Neural cell (in vitro differentiated cells): Measurements from ENCODE around the gene ZNF205. TPM values are rescaled to one million over a fixed set of nuclear protein-coding genes. Genes with fewer than 3 reads are reported as not detected.

Source experiments
- H2AFZ ChIP-seq: fragments of 200-600, 300-800 bp; sonication (generic), shearing (Covaris generic); 2 replicates; pipeline ENCODE4 v1.6.0; 2014; ENCODE audit warnings: low read depth, mild to moderate bottlenecking, antibody characterized with exemption, low read length, moderate library complexity
- H3F3A ChIP-seq: fragments of 200-600 bp; shearing (Covaris generic); 2 replicates; pipeline ENCODE4 v1.6.1; 2016; ENCODE audit warnings: mild to moderate bottlenecking, moderate library complexity, mixed read lengths, antibody characterized with exemption, low read length; ENCODE audit not compliant: insufficient read depth, poor library complexity, severe bottlenecking
- H3K27ac ChIP-seq: fragments of 200-600, 300-800 bp; sonication (generic), shearing (Covaris generic); 2 replicates; pipeline ENCODE4 v1.5.1; 2014; ENCODE audit warnings: mild to moderate bottlenecking, low read length, moderate library complexity
- H3K27me3 ChIP-seq: fragments of 300-800, 200-600 bp; sonication (generic), shearing (Covaris generic); 2 replicates; pipeline ENCODE4 v1.6.0; 2014; ENCODE audit warnings: mild to moderate bottlenecking, low read depth, low read length, moderate library complexity; ENCODE audit not compliant: insufficient read depth
- H3K36me3 ChIP-seq: fragments of 300-800, 200-600 bp; sonication (generic), shearing (Covaris generic); 2 replicates; pipeline ENCODE4 v1.5.1; 2014; ENCODE audit warnings: mild to moderate bottlenecking, antibody characterized with exemption, low read length, moderate library complexity; ENCODE audit not compliant: insufficient read depth
- H3K4me2 ChIP-seq: fragments of 300-800, 200-600 bp; sonication (generic), shearing (Covaris generic); 2 replicates; pipeline ENCODE4 v1.6.0; 2014; ENCODE audit warnings: mild to moderate bottlenecking, low read length
- H3K4me3 ChIP-seq: fragments of 300-800, 200-600 bp; sonication (generic), shearing (Covaris generic); 2 replicates; pipeline ENCODE4 v1.5.1; 2014; ENCODE audit warnings: mild to moderate bottlenecking, low read length, moderate library complexity
- H3K79me2 ChIP-seq: fragments of 200-600 bp; shearing (Covaris generic); replicated peaks from 2 replicates; pipeline ENCODE4 v1.6.0; 2014; ENCODE audit warnings: mild to moderate bottlenecking, low read length, moderate library complexity; ENCODE audit not compliant: insufficient read depth
- H3K9ac ChIP-seq: fragments of 300-800, 200-600 bp; sonication (generic), shearing (Covaris generic); 2 replicates; pipeline ENCODE4 v1.6.1; 2016; ENCODE audit warnings: mild to moderate bottlenecking, low read length, mixed read lengths
- H3K9me2 ChIP-seq: fragments of 200-600 bp; shearing (Covaris generic); 2 replicates; pipeline ENCODE4 v1.6.1; 2016; ENCODE audit warnings: mild to moderate bottlenecking, low read length, mixed read lengths; ENCODE audit not compliant: insufficient read depth
- H3K9me3 ChIP-seq: fragments of 200-600, 300-800 bp; sonication (generic), shearing (Covaris generic); 2 replicates; pipeline ENCODE4 v1.6.1; 2016; ENCODE audit warnings: mild to moderate bottlenecking, mixed run types, low read length, moderate library complexity, mixed read lengths
- H4K20me1 ChIP-seq: fragments of 200-600 bp; shearing (Covaris generic); 2 replicates; pipeline ENCODE4 v1.6.1; 2016; ENCODE audit warnings: mild to moderate bottlenecking, mixed run types; ENCODE audit not compliant: insufficient read depth
- EP300 ChIP-seq: fragments of 450-650 bp; conservative IDR thresholded peaks from 2 replicates; pipeline ENCODE4 v1.6.1; 2014; ENCODE audit warnings: antibody characterized with exemption, mild to moderate bottlenecking, moderate library complexity; ENCODE audit not compliant: poor library complexity, severe bottlenecking
- EZH2 ChIP-seq: fragments of 200-600, 300-800 bp; shearing (Covaris generic), sonication (generic); IDR thresholded peaks from 2 replicates; pipeline ENCODE4 v1.6.1; 2014; ENCODE audit warnings: antibody characterized with exemption, low read length, borderline replicate concordance, mild to moderate bottlenecking; ENCODE audit not compliant: insufficient read depth, poor library complexity, severe bottlenecking
- MXI1 ChIP-seq: fragments of 450-650 bp; conservative IDR thresholded peaks from 2 replicates; pipeline ENCODE4 v1.6.1; 2014; ENCODE audit warnings: antibody characterized with exemption, mild to moderate bottlenecking; ENCODE audit not compliant: poor library complexity, severe bottlenecking
- POLR2AphosphoS5 ChIP-seq: IDR thresholded peaks from 2 replicates; pipeline ENCODE4 v1.6.1; 2012
- RAD21 ChIP-seq: fragments of 450-650 bp; conservative IDR thresholded peaks from 2 replicates; pipeline ENCODE4 v1.6.1; 2014; ENCODE audit warnings: antibody characterized with exemption, mild to moderate bottlenecking, moderate library complexity
- SMC3 ChIP-seq: fragments of 450-650 bp; conservative IDR thresholded peaks from 2 replicates; pipeline ENCODE4 v1.6.1; 2014; ENCODE audit warnings: antibody characterized with exemption, mild to moderate bottlenecking, moderate library complexity; ENCODE audit not compliant: poor library complexity
- TAF1 ChIP-seq: IDR thresholded peaks from 2 replicates; pipeline ENCODE4 v1.6.1; 2012; ENCODE audit warnings: low read depth
- polyA plus RNA-seq: library from polyadenylated mRNA; depleted of rRNA; stranded (reverse); fragments of >200 nt; gene quantifications from 2 replicates; pipeline ENCODE4 v1.2.3, GENCODE V29; 2014
- TF ChIP-seq, protein P1 (sequence below): IDR thresholded peaks from 2 replicates; pipeline ENCODE4 v1.6.1; 2012; ENCODE audit warnings: borderline replicate concordance
- TF ChIP-seq, protein P2 (sequence below): fragments of 450-650 bp; IDR thresholded peaks from 2 replicates; pipeline ENCODE4 v1.5.1; 2014; ENCODE audit warnings: antibody characterized with exemption, mild to moderate bottlenecking, moderate library complexity; ENCODE audit not compliant: poor library complexity, severe bottlenecking

The ZNF205 gene
- polyA plus RNA-seq, 1 donor from 2014 or later, result 30.0 TPM

DNA sequence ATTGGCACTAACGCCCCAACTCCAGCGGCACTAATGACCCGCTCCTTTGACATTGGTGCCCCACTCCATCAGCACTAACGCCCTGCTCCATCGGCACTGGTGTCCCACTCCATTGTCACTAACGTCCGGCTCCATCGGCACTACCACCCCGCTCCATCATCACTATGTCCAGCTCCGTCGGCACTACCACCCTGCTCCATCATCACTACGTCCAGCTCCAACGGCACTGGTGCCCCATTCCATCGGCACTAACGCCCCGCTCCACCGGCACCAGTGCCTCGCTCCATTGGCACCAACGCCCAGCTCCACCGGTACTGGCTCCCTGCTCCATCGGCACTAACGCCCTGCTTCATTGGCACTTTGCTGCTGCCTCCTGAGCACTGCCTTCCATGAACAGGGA is 29.9 kb downstream of the ZNF205 start:
- TF ChIP-seq SMC3 (no peak), RAD21 (no peak), POLR2AphosphoS5 (no peak), TAF1 (no peak), EP300 (no peak), MXI1 (no peak), EZH2 (no peak)
- TF ChIP-seq, protein P1, sequence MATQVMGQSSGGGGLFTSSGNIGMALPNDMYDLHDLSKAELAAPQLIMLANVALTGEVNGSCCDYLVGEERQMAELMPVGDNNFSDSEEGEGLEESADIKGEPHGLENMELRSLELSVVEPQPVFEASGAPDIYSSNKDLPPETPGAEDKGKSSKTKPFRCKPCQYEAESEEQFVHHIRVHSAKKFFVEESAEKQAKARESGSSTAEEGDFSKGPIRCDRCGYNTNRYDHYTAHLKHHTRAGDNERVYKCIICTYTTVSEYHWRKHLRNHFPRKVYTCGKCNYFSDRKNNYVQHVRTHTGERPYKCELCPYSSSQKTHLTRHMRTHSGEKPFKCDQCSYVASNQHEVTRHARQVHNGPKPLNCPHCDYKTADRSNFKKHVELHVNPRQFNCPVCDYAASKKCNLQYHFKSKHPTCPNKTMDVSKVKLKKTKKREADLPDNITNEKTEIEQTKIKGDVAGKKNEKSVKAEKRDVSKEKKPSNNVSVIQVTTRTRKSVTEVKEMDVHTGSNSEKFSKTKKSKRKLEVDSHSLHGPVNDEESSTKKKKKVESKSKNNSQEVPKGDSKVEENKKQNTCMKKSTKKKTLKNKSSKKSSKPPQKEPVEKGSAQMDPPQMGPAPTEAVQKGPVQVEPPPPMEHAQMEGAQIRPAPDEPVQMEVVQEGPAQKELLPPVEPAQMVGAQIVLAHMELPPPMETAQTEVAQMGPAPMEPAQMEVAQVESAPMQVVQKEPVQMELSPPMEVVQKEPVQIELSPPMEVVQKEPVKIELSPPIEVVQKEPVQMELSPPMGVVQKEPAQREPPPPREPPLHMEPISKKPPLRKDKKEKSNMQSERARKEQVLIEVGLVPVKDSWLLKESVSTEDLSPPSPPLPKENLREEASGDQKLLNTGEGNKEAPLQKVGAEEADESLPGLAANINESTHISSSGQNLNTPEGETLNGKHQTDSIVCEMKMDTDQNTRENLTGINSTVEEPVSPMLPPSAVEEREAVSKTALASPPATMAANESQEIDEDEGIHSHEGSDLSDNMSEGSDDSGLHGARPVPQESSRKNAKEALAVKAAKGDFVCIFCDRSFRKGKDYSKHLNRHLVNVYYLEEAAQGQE, result no peak
- TF ChIP-seq, protein P2, sequence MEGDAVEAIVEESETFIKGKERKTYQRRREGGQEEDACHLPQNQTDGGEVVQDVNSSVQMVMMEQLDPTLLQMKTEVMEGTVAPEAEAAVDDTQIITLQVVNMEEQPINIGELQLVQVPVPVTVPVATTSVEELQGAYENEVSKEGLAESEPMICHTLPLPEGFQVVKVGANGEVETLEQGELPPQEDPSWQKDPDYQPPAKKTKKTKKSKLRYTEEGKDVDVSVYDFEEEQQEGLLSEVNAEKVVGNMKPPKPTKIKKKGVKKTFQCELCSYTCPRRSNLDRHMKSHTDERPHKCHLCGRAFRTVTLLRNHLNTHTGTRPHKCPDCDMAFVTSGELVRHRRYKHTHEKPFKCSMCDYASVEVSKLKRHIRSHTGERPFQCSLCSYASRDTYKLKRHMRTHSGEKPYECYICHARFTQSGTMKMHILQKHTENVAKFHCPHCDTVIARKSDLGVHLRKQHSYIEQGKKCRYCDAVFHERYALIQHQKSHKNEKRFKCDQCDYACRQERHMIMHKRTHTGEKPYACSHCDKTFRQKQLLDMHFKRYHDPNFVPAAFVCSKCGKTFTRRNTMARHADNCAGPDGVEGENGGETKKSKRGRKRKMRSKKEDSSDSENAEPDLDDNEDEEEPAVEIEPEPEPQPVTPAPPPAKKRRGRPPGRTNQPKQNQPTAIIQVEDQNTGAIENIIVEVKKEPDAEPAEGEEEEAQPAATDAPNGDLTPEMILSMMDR, result no peak
- Histone ChIP-seq H3K9me2 (no peaks in the 10 kb centered on the region), H3K79me2 (no peaks in the 10 kb centered on the region), H3K27ac (no peak overlapping the region), H4K20me1 (no peaks in the 10 kb centered on the region), H3F3A (no peaks in the 10 kb centered on the region), H3K9ac (no peak overlapping the region), H3K27me3 (no peaks in the 10 kb centered on the region), H3K4me3 (no peak overlapping the region), H3K9me3 (no peaks in the 10 kb centered on the region), H2AFZ (no peak overlapping the region), H3K36me3 (no peaks in the 10 kb centered on the region), H3K4me2 (no peak overlapping the region)

DNA sequence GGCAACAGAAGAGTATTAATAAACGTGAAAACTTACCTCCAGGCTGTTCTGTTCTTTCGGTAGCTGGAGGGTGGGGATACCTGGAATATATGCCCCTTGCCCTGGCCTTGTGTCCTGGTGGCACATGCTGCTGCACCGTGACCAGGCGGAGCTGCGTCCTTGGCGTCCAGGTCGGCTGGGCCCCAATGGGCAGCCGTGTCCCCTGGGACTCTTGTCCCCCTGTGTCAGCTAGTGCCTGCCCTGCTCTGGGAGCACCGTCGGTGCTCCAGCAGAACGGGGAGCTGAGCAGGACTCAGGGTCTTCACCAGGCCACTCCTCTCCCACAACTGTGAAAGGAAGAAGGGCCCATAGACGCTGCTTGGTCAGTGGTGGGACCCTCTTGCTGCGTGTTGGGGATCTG is 30.4 kb downstream of the ZNF205 start:
- H3K36me3 ChIP-seq, result no peaks in the 10 kb centered on the region

More for the DNA sequence above, 30.4 kb downstream of the ZNF205 start:
- no peak overlapping the region for H3K9ac ChIP-seq
- H2AFZ ChIP-seq, result no peak overlapping the region
- no peaks in the 10 kb centered on the region for H3K79me2 ChIP-seq
- no peak overlapping the region for H3K4me2 ChIP-seq
- H4K20me1 ChIP-seq, result no peaks in the 10 kb centered on the region
- no peaks in the 10 kb centered on the region for H3K9me3 ChIP-seq
- H3F3A ChIP-seq, result no peaks in the 10 kb centered on the region
- no peak overlapping the region for H3K4me3 ChIP-seq
- TF ChIP-seq, protein P2, result no peak
- no peak for TF ChIP-seq SMC3
- TF ChIP-seq MXI1, result no peak
- no peak for TF ChIP-seq TAF1
- no peak for TF ChIP-seq EZH2
- TF ChIP-seq, protein P1, result no peak
- TF ChIP-seq EP300, result no peak
- no peak for TF ChIP-seq POLR2AphosphoS5
- TF ChIP-seq RAD21, result no peak
- no peak overlapping the region for H3K27ac ChIP-seq
- H3K9me2 ChIP-seq, result no peaks in the 10 kb centered on the region
- no peaks in the 10 kb centered on the region for H3K27me3 ChIP-seq
